ENCODE results near the gene SGCG.

DNA sequence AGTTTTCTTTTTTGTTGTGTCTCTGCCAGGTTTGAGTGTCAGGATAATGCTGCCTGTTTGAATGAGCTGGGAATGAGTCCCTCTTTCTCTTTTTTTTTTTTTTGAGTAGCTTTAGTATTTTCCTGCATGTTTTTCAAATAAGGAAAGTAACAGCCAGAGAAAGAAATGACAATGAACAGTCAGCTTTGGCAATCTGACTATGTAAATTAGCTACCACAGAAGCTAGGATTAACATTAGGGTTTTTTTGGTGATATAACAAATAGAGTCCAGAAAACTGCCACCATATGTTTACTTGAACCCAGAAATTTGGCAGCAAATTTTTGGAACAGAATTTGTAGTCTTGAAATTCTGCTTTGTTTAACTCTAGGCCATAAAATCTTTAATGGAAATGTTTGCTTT lies 50.5 kb downstream of the SGCG start:
- TF ChIP-seq, protein P1, sequence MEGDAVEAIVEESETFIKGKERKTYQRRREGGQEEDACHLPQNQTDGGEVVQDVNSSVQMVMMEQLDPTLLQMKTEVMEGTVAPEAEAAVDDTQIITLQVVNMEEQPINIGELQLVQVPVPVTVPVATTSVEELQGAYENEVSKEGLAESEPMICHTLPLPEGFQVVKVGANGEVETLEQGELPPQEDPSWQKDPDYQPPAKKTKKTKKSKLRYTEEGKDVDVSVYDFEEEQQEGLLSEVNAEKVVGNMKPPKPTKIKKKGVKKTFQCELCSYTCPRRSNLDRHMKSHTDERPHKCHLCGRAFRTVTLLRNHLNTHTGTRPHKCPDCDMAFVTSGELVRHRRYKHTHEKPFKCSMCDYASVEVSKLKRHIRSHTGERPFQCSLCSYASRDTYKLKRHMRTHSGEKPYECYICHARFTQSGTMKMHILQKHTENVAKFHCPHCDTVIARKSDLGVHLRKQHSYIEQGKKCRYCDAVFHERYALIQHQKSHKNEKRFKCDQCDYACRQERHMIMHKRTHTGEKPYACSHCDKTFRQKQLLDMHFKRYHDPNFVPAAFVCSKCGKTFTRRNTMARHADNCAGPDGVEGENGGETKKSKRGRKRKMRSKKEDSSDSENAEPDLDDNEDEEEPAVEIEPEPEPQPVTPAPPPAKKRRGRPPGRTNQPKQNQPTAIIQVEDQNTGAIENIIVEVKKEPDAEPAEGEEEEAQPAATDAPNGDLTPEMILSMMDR (conservative IDR thresholded peaks at IDR 0.05 in 1 of 2, IDR thresholded peaks at IDR 0.05 in 1 of 2; ENCODE audit: extremely low read depth in 1 of 2, insufficient read depth in 1 of 2, low read depth in 1 of 2, low read length in 2 of 2), result no peak
- no peak for TF ChIP-seq EZH2 (IDR thresholded peaks at IDR 0.05; ENCODE audit: borderline replicate concordance, low read length)

All from mammary epithelial cell (primary cell).